HL-60 (cell line): ENCODE data around the gene PTPRJ.

ENCODE experiments used
- GABPA ChIP-seq: IDR thresholded peaks from 2 replicates; pipeline ENCODE4 v1.6.1; 2012; ENCODE audit warnings: low read depth
- POLR2AphosphoS5 ChIP-seq: IDR thresholded peaks from 2 replicates; pipeline ENCODE4 v1.6.1; 2012; ENCODE audit warnings: low read depth
- SPI1 ChIP-seq: IDR thresholded peaks from 2 replicates; pipeline ENCODE4 v1.6.1; 2012; ENCODE audit warnings: low read depth, mild to moderate bottlenecking, borderline replicate concordance
- TF ChIP-seq, protein P1 (sequence below): IDR thresholded peaks from one replicate; pipeline ENCODE4 v1.5.1; 2011; ENCODE audit warnings: low read length, control low read depth, inconsistent platforms; ENCODE audit not compliant: insufficient read depth
- TF ChIP-seq, protein P2 (sequence below): IDR thresholded peaks from 2 replicates; pipeline ENCODE4 v1.6.1; 2012; ENCODE audit warnings: low read depth; ENCODE audit not compliant: insufficient replicate concordance

DNA sequence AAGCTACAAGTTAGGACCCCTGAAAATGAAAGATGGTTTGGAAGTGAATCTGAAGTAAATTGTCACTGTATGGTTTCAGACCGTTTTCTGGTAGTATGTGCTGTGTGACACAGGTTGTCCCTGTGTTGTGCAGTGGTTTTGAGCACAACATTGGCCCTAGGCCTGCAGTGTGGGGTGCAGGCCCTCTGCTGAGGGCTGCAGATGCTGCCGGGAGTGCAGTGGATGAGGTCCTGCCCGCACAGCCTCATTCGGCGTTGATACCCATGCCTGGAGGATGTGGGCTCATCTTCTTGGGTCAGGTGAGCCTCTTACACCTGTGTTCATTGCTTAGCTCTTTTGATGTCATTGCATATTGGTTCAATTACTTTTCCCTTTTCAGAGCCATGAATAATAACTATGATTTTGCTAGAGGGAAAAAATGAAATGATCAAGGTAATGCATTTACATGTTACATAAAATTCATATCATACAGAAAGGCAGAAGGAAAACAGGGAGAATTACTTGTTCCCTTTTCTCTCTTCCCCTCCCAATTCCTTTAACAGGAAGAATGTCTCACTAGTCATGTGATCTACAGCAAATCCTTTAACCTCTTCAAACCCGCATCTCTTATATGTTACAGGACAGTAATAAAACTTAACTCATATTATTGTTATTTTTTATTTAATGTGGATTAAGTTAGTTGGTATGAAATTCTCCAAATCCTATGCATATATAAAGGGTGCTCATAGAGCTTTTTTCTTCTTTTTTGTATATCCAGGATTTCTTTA is 48.7 kb downstream of the PTPRJ start:
- TF ChIP-seq, protein P1, sequence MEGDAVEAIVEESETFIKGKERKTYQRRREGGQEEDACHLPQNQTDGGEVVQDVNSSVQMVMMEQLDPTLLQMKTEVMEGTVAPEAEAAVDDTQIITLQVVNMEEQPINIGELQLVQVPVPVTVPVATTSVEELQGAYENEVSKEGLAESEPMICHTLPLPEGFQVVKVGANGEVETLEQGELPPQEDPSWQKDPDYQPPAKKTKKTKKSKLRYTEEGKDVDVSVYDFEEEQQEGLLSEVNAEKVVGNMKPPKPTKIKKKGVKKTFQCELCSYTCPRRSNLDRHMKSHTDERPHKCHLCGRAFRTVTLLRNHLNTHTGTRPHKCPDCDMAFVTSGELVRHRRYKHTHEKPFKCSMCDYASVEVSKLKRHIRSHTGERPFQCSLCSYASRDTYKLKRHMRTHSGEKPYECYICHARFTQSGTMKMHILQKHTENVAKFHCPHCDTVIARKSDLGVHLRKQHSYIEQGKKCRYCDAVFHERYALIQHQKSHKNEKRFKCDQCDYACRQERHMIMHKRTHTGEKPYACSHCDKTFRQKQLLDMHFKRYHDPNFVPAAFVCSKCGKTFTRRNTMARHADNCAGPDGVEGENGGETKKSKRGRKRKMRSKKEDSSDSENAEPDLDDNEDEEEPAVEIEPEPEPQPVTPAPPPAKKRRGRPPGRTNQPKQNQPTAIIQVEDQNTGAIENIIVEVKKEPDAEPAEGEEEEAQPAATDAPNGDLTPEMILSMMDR, result no peak
- TF ChIP-seq POLR2AphosphoS5 (no peak), GABPA (no peak), SPI1 (peak; percentile 37; the same call in 1 of the 2 replicates)
- TF ChIP-seq, protein P2, sequence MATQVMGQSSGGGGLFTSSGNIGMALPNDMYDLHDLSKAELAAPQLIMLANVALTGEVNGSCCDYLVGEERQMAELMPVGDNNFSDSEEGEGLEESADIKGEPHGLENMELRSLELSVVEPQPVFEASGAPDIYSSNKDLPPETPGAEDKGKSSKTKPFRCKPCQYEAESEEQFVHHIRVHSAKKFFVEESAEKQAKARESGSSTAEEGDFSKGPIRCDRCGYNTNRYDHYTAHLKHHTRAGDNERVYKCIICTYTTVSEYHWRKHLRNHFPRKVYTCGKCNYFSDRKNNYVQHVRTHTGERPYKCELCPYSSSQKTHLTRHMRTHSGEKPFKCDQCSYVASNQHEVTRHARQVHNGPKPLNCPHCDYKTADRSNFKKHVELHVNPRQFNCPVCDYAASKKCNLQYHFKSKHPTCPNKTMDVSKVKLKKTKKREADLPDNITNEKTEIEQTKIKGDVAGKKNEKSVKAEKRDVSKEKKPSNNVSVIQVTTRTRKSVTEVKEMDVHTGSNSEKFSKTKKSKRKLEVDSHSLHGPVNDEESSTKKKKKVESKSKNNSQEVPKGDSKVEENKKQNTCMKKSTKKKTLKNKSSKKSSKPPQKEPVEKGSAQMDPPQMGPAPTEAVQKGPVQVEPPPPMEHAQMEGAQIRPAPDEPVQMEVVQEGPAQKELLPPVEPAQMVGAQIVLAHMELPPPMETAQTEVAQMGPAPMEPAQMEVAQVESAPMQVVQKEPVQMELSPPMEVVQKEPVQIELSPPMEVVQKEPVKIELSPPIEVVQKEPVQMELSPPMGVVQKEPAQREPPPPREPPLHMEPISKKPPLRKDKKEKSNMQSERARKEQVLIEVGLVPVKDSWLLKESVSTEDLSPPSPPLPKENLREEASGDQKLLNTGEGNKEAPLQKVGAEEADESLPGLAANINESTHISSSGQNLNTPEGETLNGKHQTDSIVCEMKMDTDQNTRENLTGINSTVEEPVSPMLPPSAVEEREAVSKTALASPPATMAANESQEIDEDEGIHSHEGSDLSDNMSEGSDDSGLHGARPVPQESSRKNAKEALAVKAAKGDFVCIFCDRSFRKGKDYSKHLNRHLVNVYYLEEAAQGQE, result no peak
